ENCODE results near the gene HID1.

HID1 gene

GRCh38 chr17:74924250-74924948 is 48.2 kb downstream of the HID1 start, which contains the start of gene OTOP2:
OTOP2 (plus strand) TSS chr17:74924273; CDS start chr17:74924633, 360 bp downstream.
- H3K4me3 Mint-ChIP-seq = peak within 1 kb of the TSS; percentile 54 to 72 (median 71)
- peaks cover 84% of the 10 kb centered on the region for H3K27me3 Mint-ChIP-seq (ENCODE audit: low read depth)
- no peak within 1 kb of the TSS for H3K27ac Mint-ChIP-seq
- TF ChIP-seq CTCF (IDR thresholded peaks at IDR 0.05; ENCODE audit: unreplicated experiment in 3 of 3) = no peak
- no peaks in the 10 kb centered on the region for H3K9me3 Mint-ChIP-seq
- no peaks in the 10 kb centered on the region for H3K36me3 Mint-ChIP-seq (ENCODE audit: low read depth)
- no peaks in the 10 kb centered on the region for H3K4me1 Mint-ChIP-seq

GRCh38 chr17:74923538-74924249 is 48.9 kb downstream of the HID1 start:
- Mint-ChIP-seq H3K36me3 (ENCODE audit: low read depth) (no peaks in the 10 kb centered on the region), H3K4me3 (peak overlapping the region in 1 of 3 experiments; percentile 71), H3K9me3 (no peaks in the 10 kb centered on the region), H3K27me3 (ENCODE audit: low read depth) (peaks cover 85% of the 10 kb centered on the region), H3K4me1 (no peaks in the 10 kb centered on the region), H3K27ac (no peak overlapping the region)
- peak; percentile 80 to 88 (median 81) for TF ChIP-seq CTCF (IDR thresholded peaks at IDR 0.05; ENCODE audit: unreplicated experiment in 3 of 3)

- Mint-ChIP-seq H3K36me3 (ENCODE audit: low read depth) (no peaks in the 10 kb centered on the region), H3K4me1 (no peaks in the 10 kb centered on the region), H3K27me3 (ENCODE audit: low read depth) (peaks cover 82% of the 10 kb centered on the region), H3K27ac (no peak within 1 kb of the TSS), H3K4me3 (peak within 1 kb of the TSS; percentile 61 to 74 (median 72)), H3K9me3 (no peaks in the 10 kb centered on the region)
- no peak for TF ChIP-seq CTCF (IDR thresholded peaks at IDR 0.05; ENCODE audit: unreplicated experiment in 3 of 3)
Measured at GRCh38 chr17:74922694-74923537, 49.6 kb downstream of the HID1 start, which contains the start of gene USH1G. USH1G (minus strand) TSS chr17:74923255; CDS start chr17:74923073, 182 bp downstream.

GRCh38 chr17:74922172-74922571 is 50.4 kb downstream of the HID1 start:
- Mint-ChIP-seq H3K4me1 (no peaks in the 10 kb centered on the region), H3K36me3 (ENCODE audit: low read depth) (no peaks in the 10 kb centered on the region)

GRCh38 chr17:74921769-74922168 is 50.8 kb downstream of the HID1 start:
- no peak overlapping the region for H3K27ac Mint-ChIP-seq
- no peaks in the 10 kb centered on the region for H3K4me1 Mint-ChIP-seq
- H3K27me3 Mint-ChIP-seq (ENCODE audit: low read depth) = peaks cover 76% of the 10 kb centered on the region
- TF ChIP-seq CTCF (IDR thresholded peaks at IDR 0.05; ENCODE audit: unreplicated experiment in 3 of 3) = no peak
- no peak overlapping the region for H3K4me3 Mint-ChIP-seq
- no peaks in the 10 kb centered on the region for H3K36me3 Mint-ChIP-seq (ENCODE audit: low read depth)
- no peaks in the 10 kb centered on the region for H3K9me3 Mint-ChIP-seq

More at GRCh38 chr17:74922172-74922571, 50.4 kb downstream of the HID1 start:
- H3K9me3 Mint-ChIP-seq = no peaks in the 10 kb centered on the region
- H3K27ac Mint-ChIP-seq = no peak overlapping the region
- no peak for TF ChIP-seq CTCF (IDR thresholded peaks at IDR 0.05; ENCODE audit: unreplicated experiment in 3 of 3)
- H3K27me3 Mint-ChIP-seq (ENCODE audit: low read depth) = peaks cover 77% of the 10 kb centered on the region
- H3K4me3 Mint-ChIP-seq = peak overlapping the region; percentile 61 to 74 (median 72)
